H9 (cell line): ENCODE measurements around the gene PLA2G4C. TPM values are rescaled to one million over a fixed set of nuclear protein-coding genes. Genes with fewer than 3 reads are reported as not detected.
A peak's percentile ranks its signal among the peaks of the same experiment; 100 is the strongest.

Source experiments
- DNase-seq: peaks from one replicate; pipeline ENCODE4 v3.0.0-alpha.2; 2017
- H2AFZ ChIP-seq: one replicate; pipeline ENCODE4 v1.6.1; 2013; ENCODE audit warnings: mild to moderate bottlenecking, low read length, control low read depth, moderate library complexity
- H2AK5ac ChIP-seq: 2 replicates; pipeline ENCODE4 v1.6.1; 2013; ENCODE audit warnings: low read length, control low read depth, mixed read lengths; ENCODE audit not compliant: insufficient read length
- H2BK120ac ChIP-seq: one replicate; pipeline ENCODE4 v1.6.1; 2013; ENCODE audit warnings: low read depth, mild to moderate bottlenecking, low read length, control low read depth, inconsistent platforms; ENCODE audit not compliant: poor library complexity, severe bottlenecking
- H2BK12ac ChIP-seq: 2 replicates; pipeline ENCODE4 v1.6.1; 2013; ENCODE audit warnings: low read length, control low read depth, mixed read lengths, low read depth; ENCODE audit not compliant: insufficient read length
- H2BK15ac ChIP-seq: 2 replicates; pipeline ENCODE4 v1.6.1; 2013; ENCODE audit warnings: low read depth, low read length, control low read depth
- H2BK20ac ChIP-seq: one replicate; pipeline ENCODE4 v1.6.1; 2013; ENCODE audit warnings: low read depth, mild to moderate bottlenecking, low read length, control low read depth, inconsistent platforms; ENCODE audit not compliant: poor library complexity, severe bottlenecking
- H2BK5ac ChIP-seq: 2 replicates; pipeline ENCODE4 v1.6.1; 2013; ENCODE audit warnings: low read length, control low read depth, mixed read lengths; ENCODE audit not compliant: insufficient read length
- H3K14ac ChIP-seq: 2 replicates; pipeline ENCODE4 v1.6.1; 2013; ENCODE audit warnings: low read length, control low read depth; ENCODE audit not compliant: insufficient read depth
- H3K18ac ChIP-seq: 2 replicates; pipeline ENCODE4 v1.6.1; 2013; ENCODE audit warnings: low read depth, mild to moderate bottlenecking, mixed read lengths, low read length, control low read depth; ENCODE audit not compliant: insufficient read length
- H3K23ac ChIP-seq: 2 replicates; pipeline ENCODE4 v1.6.1; 2013; ENCODE audit warnings: low read length, control low read depth, mixed read lengths, low read depth; ENCODE audit not compliant: insufficient read length
- H3K23me2 ChIP-seq: 2 replicates; pipeline ENCODE4 v1.6.1; 2013; ENCODE audit warnings: low read depth, mild to moderate bottlenecking, mixed read lengths, low read length, control low read depth; ENCODE audit not compliant: insufficient read length, poor library complexity, severe bottlenecking
- H3K27ac ChIP-seq: 2 replicates; pipeline ENCODE4 v1.5.1; 2013; ENCODE audit warnings: low read length, control low read depth, mixed read lengths, low read depth; ENCODE audit not compliant: insufficient read length
- H3K27me3 ChIP-seq: 2 replicates; pipeline ENCODE4 v1.6.1; 2013; ENCODE audit warnings: low read length, control low read depth, inconsistent platforms; ENCODE audit not compliant: insufficient read depth
- H3K4ac ChIP-seq: 2 replicates; pipeline ENCODE4 v1.6.1; 2013; ENCODE audit warnings: low read depth, mild to moderate bottlenecking, control low read depth, inconsistent platforms, low read length, moderate library complexity
- H3K4me1 ChIP-seq: 2 replicates; pipeline ENCODE4 v1.6.1; 2013; ENCODE audit warnings: low read length, control low read depth, inconsistent platforms; ENCODE audit not compliant: insufficient read depth
- H3K4me2 ChIP-seq: 2 replicates; pipeline ENCODE4 v1.6.1; 2013; ENCODE audit warnings: low read length, control low read depth, mixed read lengths; ENCODE audit not compliant: insufficient read length, insufficient read depth
- H3K56ac ChIP-seq: 2 replicates; pipeline ENCODE4 v1.6.1; 2013; ENCODE audit warnings: low read depth, mild to moderate bottlenecking, mixed read lengths, low read length, control low read depth; ENCODE audit not compliant: insufficient read length
- H3K79me1 ChIP-seq: 2 replicates; pipeline ENCODE4 v1.6.1; 2013; ENCODE audit warnings: low read depth, mild to moderate bottlenecking, moderate library complexity, low read length, control low read depth, inconsistent platforms; ENCODE audit not compliant: insufficient read depth, poor library complexity, severe bottlenecking
- H3K79me2 ChIP-seq: 2 replicates; pipeline ENCODE4 v1.6.1; 2013; ENCODE audit warnings: low read length, control low read depth, inconsistent platforms; ENCODE audit not compliant: insufficient read depth
- H3K9ac ChIP-seq: 2 replicates; pipeline ENCODE4 v1.6.1; 2013; ENCODE audit warnings: low read length, control low read depth, mixed read lengths; ENCODE audit not compliant: insufficient read length; ENCODE audit errors: extremely low read depth
- H3K9me3 ChIP-seq: one replicate; pipeline ENCODE4 v1.6.1; 2013; ENCODE audit warnings: low read depth, low read length, inconsistent platforms; ENCODE audit not compliant: control insufficient read depth
- H3T11ph ChIP-seq: one replicate; pipeline ENCODE4 v1.6.1; 2013; ENCODE audit warnings: mild to moderate bottlenecking, low read length, control low read depth, inconsistent platforms
- H4K20me1 ChIP-seq: one replicate; pipeline ENCODE4 v1.6.1; 2013; ENCODE audit not compliant: control insufficient read depth, insufficient read length, insufficient read depth
- H4K5ac ChIP-seq: 2 replicates; pipeline ENCODE4 v1.6.1; 2013; ENCODE audit warnings: low read depth, mild to moderate bottlenecking, mixed read lengths, low read length, control low read depth; ENCODE audit not compliant: insufficient read length
- H4K8ac ChIP-seq: replicated peaks from 2 replicates; pipeline ENCODE4 v1.6.1; 2013; ENCODE audit warnings: low read length, control low read depth, mixed read lengths, low read depth; ENCODE audit not compliant: insufficient read length
- H4K91ac ChIP-seq: 2 replicates; pipeline ENCODE4 v1.6.1; 2013; ENCODE audit warnings: low read depth, mild to moderate bottlenecking, moderate library complexity, mixed read lengths, low read length, control low read depth; ENCODE audit not compliant: insufficient read length
- H3K27ac Mint-ChIP-seq, 3 experiments: 2 replicates in 2 of 3; 3 replicates in 1 of 3; pipeline ENCODE4 v1.8.0; 2020 to 2021; ENCODE audit warnings: mixed read lengths in 3 of 3, mild to moderate bottlenecking in 1 of 3, moderate library complexity in 1 of 3
- H3K27me3 Mint-ChIP-seq: 2 replicates; pipeline ENCODE4 v1.8.0; 2021; ENCODE audit warnings: low read depth, mild to moderate bottlenecking, moderate library complexity, mixed read lengths
- H3K36me3 Mint-ChIP-seq, 3 experiments: 2 replicates in 2 of 3; 3 replicates in 1 of 3; pipeline ENCODE4 v1.8.0; 2020 to 2021; ENCODE audit warnings: low read depth in 3 of 3, mixed read lengths in 3 of 3; ENCODE audit not compliant: insufficient read depth in 1 of 3
- H3K4me1 Mint-ChIP-seq, 2 experiments: 2 replicates each; pipeline ENCODE4 v1.8.0; 2020; ENCODE audit warnings: mixed read lengths in 2 of 2
- H3K4me3 Mint-ChIP-seq, 2 experiments: 2 replicates in 1 of 2; 3 replicates in 1 of 2; pipeline ENCODE4 v1.8.0; 2020 to 2021; ENCODE audit warnings: mild to moderate bottlenecking in 2 of 2, mixed read lengths in 2 of 2, moderate library complexity in 1 of 2
- H3K9me3 Mint-ChIP-seq, 2 experiments: 2 replicates in 1 of 2; 3 replicates in 1 of 2; pipeline ENCODE4 v1.8.0; 2020; ENCODE audit warnings: mild to moderate bottlenecking in 2 of 2, mixed read lengths in 2 of 2, moderate library complexity in 1 of 2
- CTCF ChIP-seq: fragments of 200-600 bp; sonication (generic); conservative IDR thresholded peaks from 3 replicates; pipeline ENCODE4 v1.8.0; 2021; ENCODE audit warnings: antibody characterized with exemption, mild to moderate bottlenecking
- WGBS: extraction: QIAGEN DNeasy Blood & Tissue Kit; methylation state at CpG from one replicate; pipeline ENCODE4 v1.1.7; 2013; ENCODE audit warnings: missing lambda C conversion rate, low lambda C conversion rate, mixed read lengths; ENCODE audit not compliant: insufficient read length; ENCODE audit errors: extremely low coverage; 5-methylcytosine and 5-hydroxymethylcytosine counted together
- total RNA-seq: library from RNA; stranded (reverse); gene quantifications from 2 replicates; pipeline ENCODE4 v1.2.1, GENCODE V29; 2021

The PLA2G4C gene
- total RNA-seq, 1 experiment from 2014 or later: 7.0 TPM

GRCh38 chr19:48118131-48118517, 7.5 kb upstream of the PLA2G4C start:
- Histone ChIP-seq H3K27me3 (no peaks in the 10 kb centered on the region), H2AFZ (no peak overlapping the region), H2BK15ac (no peak overlapping the region), H4K20me1 (no peaks in the 10 kb centered on the region), H2BK5ac (no peak overlapping the region), H4K5ac (no peak overlapping the region), H2AK5ac (no peak overlapping the region), H4K91ac (no peak overlapping the region), H3K4me2 (no peak overlapping the region), H3K4ac (no peak overlapping the region), H2BK120ac (no peak overlapping the region), H3T11ph (no peak overlapping the region), H2BK12ac (no peak overlapping the region), H3K9ac (no peak overlapping the region), H3K18ac (no peak overlapping the region), H4K8ac (no peak overlapping the region), H3K4me1 (no peaks in the 10 kb centered on the region), H3K14ac (no peak overlapping the region), H2BK20ac (no peak overlapping the region), H3K56ac (no peak overlapping the region), H3K27ac (no peak overlapping the region), H3K9me3 (no peaks in the 10 kb centered on the region), H3K79me1 (no peaks in the 10 kb centered on the region), H3K79me2 (no peaks in the 10 kb centered on the region), H3K23me2 (no peaks in the 10 kb centered on the region), H3K23ac (no peak overlapping the region)
- peak; percentile 13 for DNase-seq
- H3K4me1 Mint-ChIP-seq: no peaks in the 10 kb centered on the region
- H3K27me3 Mint-ChIP-seq: no peaks in the 10 kb centered on the region
- no peak overlapping the region for H3K4me3 Mint-ChIP-seq
- H3K36me3 Mint-ChIP-seq: peaks cover 35 to 67% (median 66%) of the 10 kb centered on the region in 3 experiments; a peak in 6 of 7 replicates
- no CpG with 5 or more reads among the region's 11 CpGs for WGBS
- TF ChIP-seq CTCF: no peak
- H3K27ac Mint-ChIP-seq: peak overlapping the region in 2 of 3 experiments; percentile 8 to 81; a peak in 1 of 7 replicates
- no peaks in the 10 kb centered on the region for H3K9me3 Mint-ChIP-seq
